Measurements from ENCODE around the gene SLC6A6.

SLC6A6 gene

DNA sequence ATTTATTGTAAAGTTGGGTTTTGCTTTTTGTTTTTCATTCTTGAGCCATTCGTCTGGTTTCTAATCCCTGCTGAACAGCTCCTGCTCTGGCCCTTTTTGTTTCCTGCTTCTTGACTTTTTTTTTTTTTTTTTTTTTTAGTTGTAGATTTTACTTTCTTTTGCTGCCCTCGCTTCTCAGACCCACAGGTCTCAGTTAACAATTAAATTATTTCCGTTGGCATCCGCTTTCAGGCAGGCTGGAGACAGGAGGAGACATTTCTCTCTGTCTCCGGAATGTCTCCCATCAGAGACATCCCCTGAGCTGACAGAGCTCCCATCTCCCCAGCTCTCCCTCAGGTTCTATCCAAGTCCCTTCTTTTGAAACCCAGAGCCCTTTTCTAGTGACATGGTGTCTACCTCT, 68.6 kb downstream of the SLC6A6 start:
- TF ChIP-seq, protein P1, sequence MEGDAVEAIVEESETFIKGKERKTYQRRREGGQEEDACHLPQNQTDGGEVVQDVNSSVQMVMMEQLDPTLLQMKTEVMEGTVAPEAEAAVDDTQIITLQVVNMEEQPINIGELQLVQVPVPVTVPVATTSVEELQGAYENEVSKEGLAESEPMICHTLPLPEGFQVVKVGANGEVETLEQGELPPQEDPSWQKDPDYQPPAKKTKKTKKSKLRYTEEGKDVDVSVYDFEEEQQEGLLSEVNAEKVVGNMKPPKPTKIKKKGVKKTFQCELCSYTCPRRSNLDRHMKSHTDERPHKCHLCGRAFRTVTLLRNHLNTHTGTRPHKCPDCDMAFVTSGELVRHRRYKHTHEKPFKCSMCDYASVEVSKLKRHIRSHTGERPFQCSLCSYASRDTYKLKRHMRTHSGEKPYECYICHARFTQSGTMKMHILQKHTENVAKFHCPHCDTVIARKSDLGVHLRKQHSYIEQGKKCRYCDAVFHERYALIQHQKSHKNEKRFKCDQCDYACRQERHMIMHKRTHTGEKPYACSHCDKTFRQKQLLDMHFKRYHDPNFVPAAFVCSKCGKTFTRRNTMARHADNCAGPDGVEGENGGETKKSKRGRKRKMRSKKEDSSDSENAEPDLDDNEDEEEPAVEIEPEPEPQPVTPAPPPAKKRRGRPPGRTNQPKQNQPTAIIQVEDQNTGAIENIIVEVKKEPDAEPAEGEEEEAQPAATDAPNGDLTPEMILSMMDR (IDR thresholded peaks at IDR 0.05; ENCODE audit: low read depth, low read length, missing control alignments) = no peak
- no peak for DNase-seq (ENCODE audit: extremely low read depth, low read depth)
- no peak overlapping the region for H3K4me3 ChIP-seq (replicated peaks; ENCODE audit: low read depth, low read length)

DNA sequence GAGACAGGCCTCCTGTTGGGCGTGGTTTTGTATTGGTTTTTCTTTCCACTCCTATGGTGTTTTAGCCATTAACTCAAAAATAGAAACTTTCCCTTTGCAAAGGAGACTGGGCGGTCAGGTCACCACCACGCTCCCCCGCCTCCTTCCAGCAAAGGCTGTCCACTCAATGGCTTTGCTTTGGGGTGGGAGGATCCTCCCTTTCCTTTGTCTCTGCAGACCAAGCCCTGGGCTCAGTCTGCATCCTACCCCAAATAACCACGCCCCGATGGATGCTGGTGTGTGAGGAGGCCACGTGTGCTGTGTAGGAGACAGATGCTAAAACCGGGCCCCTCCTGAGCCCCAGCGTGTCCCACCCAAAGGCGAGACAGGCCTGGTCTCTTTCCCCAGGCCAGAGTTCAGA, 69.3 kb downstream of the SLC6A6 start:
- TF ChIP-seq, protein P1 (IDR thresholded peaks at IDR 0.05; ENCODE audit: low read depth, low read length, missing control alignments) = no peak
- H3K4me3 ChIP-seq (replicated peaks; ENCODE audit: low read depth, low read length) = no peak overlapping the region

DNA sequence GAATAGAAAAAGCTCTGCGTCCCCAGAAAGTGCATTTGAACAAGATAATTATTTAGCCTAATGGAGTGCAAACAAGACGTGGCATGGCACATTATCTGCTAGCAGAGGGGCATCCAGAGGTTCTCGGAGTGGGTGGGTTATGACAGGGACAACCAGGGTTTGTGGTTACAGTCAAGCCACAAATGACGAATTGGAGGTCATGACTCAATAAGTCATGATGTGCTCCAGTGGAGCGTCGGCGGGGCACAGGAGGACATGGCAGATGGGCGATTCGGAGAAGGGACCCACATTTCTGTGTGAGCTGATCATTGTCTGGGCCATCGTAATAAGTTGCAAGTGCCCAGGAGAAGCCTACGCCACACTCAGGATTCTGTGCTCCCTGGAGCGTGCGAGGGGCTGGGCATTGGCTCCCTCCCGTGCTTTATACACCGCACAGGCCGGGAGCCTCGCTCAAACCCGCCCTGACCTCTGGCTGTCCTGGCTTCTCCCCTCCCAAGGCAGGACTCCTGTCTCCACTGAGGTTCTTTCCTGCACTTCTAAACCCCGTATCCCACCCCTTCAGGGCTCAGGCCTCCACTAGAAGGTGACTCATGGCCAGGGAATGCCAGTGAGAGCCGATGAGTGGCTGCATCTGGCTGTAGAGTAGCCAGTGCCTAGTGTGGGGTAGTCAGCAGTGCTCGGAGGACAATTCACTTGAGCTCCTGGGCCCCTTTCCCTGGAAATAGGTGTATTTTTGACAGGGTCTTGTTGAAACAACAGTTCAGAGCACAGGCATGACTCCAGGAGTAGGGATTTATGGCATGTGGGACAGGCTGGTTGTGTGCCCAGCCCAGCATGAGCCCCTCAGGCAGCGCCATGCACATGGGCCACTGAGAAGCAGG, 70.3 kb downstream of the SLC6A6 start:
- TF ChIP-seq, protein P1 (IDR thresholded peaks at IDR 0.05; ENCODE audit: low read depth, low read length, missing control alignments) = no peak
- no peak overlapping the region for H3K4me3 ChIP-seq (replicated peaks; ENCODE audit: low read depth, low read length)
- peak; percentile 84 for DNase-seq (ENCODE audit: extremely low read depth, low read depth)

More for the DNA sequence above, 69.3 kb downstream of the SLC6A6 start:
- no peak for DNase-seq (ENCODE audit: extremely low read depth, low read depth)

DNA sequence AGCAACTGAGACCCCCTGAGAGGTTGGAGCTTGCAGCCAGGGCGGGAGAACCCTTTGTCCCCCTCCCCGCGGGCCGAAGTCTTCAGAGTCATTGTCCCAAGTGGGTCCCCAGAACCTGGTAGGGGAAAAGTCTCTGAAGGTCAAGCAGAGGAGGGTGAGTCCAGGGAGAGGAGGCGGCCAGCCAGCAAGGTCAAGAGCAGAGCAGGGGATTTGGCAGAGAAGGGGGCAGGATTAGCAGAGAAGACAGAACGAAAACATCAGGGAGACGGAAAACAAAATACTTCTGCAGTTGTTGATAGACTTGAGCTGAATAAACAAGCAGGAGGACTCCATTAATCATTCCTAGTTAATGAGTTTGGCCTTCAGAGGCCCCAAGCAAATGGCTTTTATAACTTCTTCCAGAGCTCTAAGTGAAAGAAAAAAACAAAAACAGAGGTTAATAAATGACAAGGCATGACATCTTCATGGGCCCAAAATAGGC, 71.0 kb downstream of the SLC6A6 start:
- TF ChIP-seq, protein P1 (IDR thresholded peaks at IDR 0.05; ENCODE audit: low read depth, low read length, missing control alignments) = no peak
- H3K4me3 ChIP-seq (replicated peaks; ENCODE audit: low read depth, low read length) = no peak overlapping the region
- no peak for DNase-seq (ENCODE audit: extremely low read depth, low read depth)

DNA sequence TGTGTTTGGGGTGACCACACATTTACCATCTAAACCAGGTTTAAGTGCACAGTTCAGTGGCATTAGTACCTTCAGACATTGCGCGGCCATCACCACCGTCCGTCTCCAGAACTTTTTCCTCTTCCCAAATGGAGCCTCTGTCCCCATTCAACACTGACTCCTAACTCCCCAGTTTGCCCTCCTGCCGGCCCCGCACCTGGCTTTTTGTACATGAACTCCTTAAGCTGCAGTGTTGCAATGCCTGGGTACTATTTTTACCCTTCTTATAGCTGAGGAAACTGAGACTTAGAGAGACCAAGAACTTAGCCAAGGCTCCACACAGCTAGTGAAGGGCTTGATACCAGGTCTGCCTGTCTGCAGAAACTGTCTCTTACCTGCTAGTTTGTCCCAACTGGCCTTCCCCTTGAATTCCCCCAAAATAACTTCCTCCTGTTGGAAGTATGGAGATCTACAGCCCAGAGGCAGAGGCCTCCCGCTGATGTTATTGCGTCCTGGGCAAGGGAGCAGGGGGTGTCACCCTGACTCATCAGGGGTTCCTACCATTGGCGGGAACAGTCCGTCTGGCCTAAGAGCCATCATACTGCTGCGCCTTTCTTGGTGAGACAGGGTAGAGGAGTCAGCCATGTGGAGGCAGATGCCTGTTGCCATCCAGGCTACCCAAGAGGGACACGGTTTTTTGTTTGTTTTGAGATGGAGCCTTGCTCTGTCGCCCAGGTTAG, 72.1 kb downstream of the SLC6A6 start:
- no peak for DNase-seq (ENCODE audit: extremely low read depth, low read depth)
- TF ChIP-seq, protein P1 (IDR thresholded peaks at IDR 0.05; ENCODE audit: low read depth, low read length, missing control alignments) = no peak
- H3K4me3 ChIP-seq (replicated peaks; ENCODE audit: low read depth, low read length) = no peak overlapping the region

DNA sequence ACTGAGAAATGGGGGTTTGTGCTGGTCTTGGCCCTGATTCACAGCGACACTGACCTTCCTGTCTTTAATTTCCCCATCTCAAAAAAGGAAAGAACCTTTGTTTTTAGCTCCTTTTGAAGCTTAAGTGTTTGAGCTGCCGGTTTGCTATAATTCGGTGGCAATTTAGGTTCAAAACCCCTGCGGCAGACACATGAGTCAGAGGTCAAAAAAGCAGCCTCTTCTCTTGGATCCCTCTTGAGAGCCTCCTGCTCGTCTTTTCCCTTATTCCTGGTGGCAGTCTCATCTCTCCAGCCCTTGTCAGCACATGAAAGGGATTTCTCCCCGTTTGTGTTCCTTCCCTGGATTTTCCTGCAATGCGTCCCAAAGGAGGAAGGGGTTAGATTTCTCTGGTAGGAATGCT, 73.2 kb downstream of the SLC6A6 start:
- no peak for DNase-seq (ENCODE audit: extremely low read depth, low read depth)
- TF ChIP-seq, protein P1 (IDR thresholded peaks at IDR 0.05; ENCODE audit: low read depth, low read length, missing control alignments) = no peak

More for the DNA sequence above, 73.2 kb downstream of the SLC6A6 start:
- no peak overlapping the region for H3K4me3 ChIP-seq (replicated peaks; ENCODE audit: low read depth, low read length)
